Measurements from ENCODE around the gene CD82.
"Not testable (repeated sequence)": the region's sequence is repeated elsewhere in the genome, so short reads cannot be mapped to it uniquely, and the experiment has no call there.

CD82 gene

GRCh38 chr11:44559207-44559939 lies 6.1 kb upstream of the CD82 start:
- no peak for TF ChIP-seq CTCF (IDR thresholded peaks at IDR 0.05; ENCODE audit: extremely low read depth, missing control alignments)
- DNase-seq (ENCODE audit: low spot score) = peak; percentile 53

- not testable (repeated sequence) for DNase-seq (ENCODE audit: low spot score)
Measured at GRCh38 chr11:44559940-44560300, 5.5 kb upstream of the CD82 start.

- TF ChIP-seq CTCF (IDR thresholded peaks at IDR 0.05; ENCODE audit: extremely low read depth, missing control alignments) = no peak
- no peak for DNase-seq (ENCODE audit: low spot score)
Measured at GRCh38 chr11:44561275-44561805, 4.1 kb upstream of the CD82 start.

GRCh38 chr11:44561964-44562734 lies 3.3 kb upstream of the CD82 start:
- no peak for TF ChIP-seq CTCF (IDR thresholded peaks at IDR 0.05; ENCODE audit: extremely low read depth, missing control alignments)
- no peak for DNase-seq (ENCODE audit: low spot score)

- no peak for DNase-seq (ENCODE audit: low spot score)
- no peak for TF ChIP-seq CTCF (IDR thresholded peaks at IDR 0.05; ENCODE audit: extremely low read depth, missing control alignments)
Measured at GRCh38 chr11:44562845-44563460, 2.5 kb upstream of the CD82 start.

GRCh38 chr11:44563711-44564110 lies 1.8 kb upstream of the CD82 start:
- DNase-seq (ENCODE audit: low spot score) = no peak
- no peak for TF ChIP-seq CTCF (IDR thresholded peaks at IDR 0.05; ENCODE audit: extremely low read depth, missing control alignments)

- no peak for DNase-seq (ENCODE audit: low spot score)
- TF ChIP-seq CTCF (IDR thresholded peaks at IDR 0.05; ENCODE audit: extremely low read depth, missing control alignments) = no peak
Measured at GRCh38 chr11:44564166-44564565, 1.3 kb upstream of the CD82 start.
